Small intestine (tissue), 7 donors: ENCODE measurements around the gene AP2B1. TPM values are rescaled to one million over a fixed set of nuclear protein-coding genes. Genes with fewer than 3 reads are reported as not detected.
"Not testable (repeated sequence)": the region's sequence is repeated elsewhere in the genome, so short reads cannot be mapped to it uniquely, and the experiment has no call there.

Experiments used
- DNase-seq, 2 donors: peaks; one replicate each; pipeline versions ENCODE4 v3.0.0 to v3.0.0-alpha.2; 2013
- FAIRE-seq: peaks from 2 replicates; lab custom pipeline; 2012; peaks lifted over from hg19 to GRCh38; lab: Jason Lieb, UNC
- H3K27ac ChIP-seq, 3 donors: one replicate each; pipeline ENCODE4 v1.5.1; 2013; ENCODE audit warnings: low read length in 2 of 3, mild to moderate bottlenecking in 2 of 3, control low read depth in 1 of 3, inconsistent platforms in 1 of 3, low read depth in 1 of 3, moderate library complexity in 1 of 3
- H3K27me3 ChIP-seq, 3 donors: one replicate each; pipeline ENCODE4 v1.6.1; 2013; ENCODE audit warnings: low read length in 3 of 3, inconsistent platforms in 1 of 3; ENCODE audit not compliant: control insufficient read depth in 3 of 3, insufficient read depth in 3 of 3
- H3K36me3 ChIP-seq, 3 donors: one replicate each; pipeline ENCODE4 v1.6.1; 2013; ENCODE audit warnings: low read length in 3 of 3, inconsistent platforms in 1 of 3, low read depth in 1 of 3, mild to moderate bottlenecking in 1 of 3, moderate library complexity in 1 of 3; ENCODE audit not compliant: control insufficient read depth in 3 of 3, insufficient read depth in 2 of 3
- H3K4me1 ChIP-seq, 3 donors: one replicate each; pipeline ENCODE4 v1.6.1; 2013; ENCODE audit warnings: low read length in 2 of 3, inconsistent platforms in 1 of 3, low read depth in 1 of 3, mild to moderate bottlenecking in 1 of 3, moderate library complexity in 1 of 3; ENCODE audit not compliant: control insufficient read depth in 3 of 3, insufficient read depth in 2 of 3
- H3K4me3 ChIP-seq, 3 donors: one replicate each; pipeline ENCODE4 v1.5.1; 2013; ENCODE audit warnings: low read length in 3 of 3, control low read depth in 1 of 3, inconsistent platforms in 1 of 3, low read depth in 1 of 3, mild to moderate bottlenecking in 1 of 3, moderate library complexity in 1 of 3
- H3K9me3 ChIP-seq, 2 donors: one replicate each; pipeline ENCODE4 v1.6.1; 2013; ENCODE audit warnings: low read depth in 1 of 2, low read length in 1 of 2; ENCODE audit not compliant: control insufficient read depth in 2 of 2, insufficient read depth in 1 of 2
- WGBS, 3 donors: extraction: QIAGEN DNeasy Blood & Tissue Kit; methylation state at CpG; one replicate each; pipeline ENCODE4 v1.1.7; 2013; 5-methylcytosine and 5-hydroxymethylcytosine counted together
- polyA plus RNA-seq, 4 donors: library from polyadenylated mRNA; stranded (reverse) in 3 of 4; unstranded in 1 of 4; fragments of 200-250 nt in 3 of 4; fragments of 120-200 nt in 1 of 4; gene quantifications; one replicate each; pipeline versions ENCODE4 v1.2.1 to v1.2.3, GENCODE V29; 2013
- donor health status: healthy with polysubstance abuse.
- donor health status: control.
- donor health status: control.
- donor health status: Bipolar disorder and iron deficiency.
- donor health status: healthy.

Gene AP2B1
- polyA plus RNA-seq, 4 donors = 28.9 to 82.2 (median 45.4) TPM

GRCh38 chr17:35559495-35560210 lies 27.5 kb upstream of the AP2B1 start:
- Histone ChIP-seq H3K36me3 (no peaks in the 10 kb centered on the region), H3K9me3 (no peaks in the 10 kb centered on the region), H3K4me1 (no peaks in the 10 kb centered on the region), H3K4me3 (no peak overlapping the region), H3K27me3 (peaks cover 0 to 3% (median 0%) of the 10 kb centered on the region in 3 donors), H3K27ac (no peak overlapping the region)
- FAIRE-seq (no peak), DNase-seq (no peak)
- WGBS, 3 donors = 70 to 84% (median 71%) methylated on average over 2 of the region's 2 CpGs

DNA sequence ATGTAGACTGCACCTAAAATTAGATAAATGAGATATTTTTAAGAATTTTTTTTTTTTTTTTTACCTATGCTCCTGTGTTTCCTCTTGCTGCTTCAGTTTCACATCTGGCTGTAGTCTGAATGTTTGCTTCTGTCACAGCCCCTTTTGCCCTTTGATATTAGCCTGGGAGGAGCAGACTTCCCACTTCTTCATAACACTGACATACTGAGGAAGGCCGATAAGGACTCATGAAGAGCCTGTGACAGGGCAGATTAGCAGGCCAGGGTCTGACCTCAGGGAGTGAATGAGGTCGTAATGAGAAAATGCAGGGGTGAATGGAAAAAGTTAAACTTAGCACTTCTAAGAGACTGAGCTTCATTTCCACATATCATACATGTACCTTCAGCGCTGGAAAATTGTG lies 26.4 kb upstream of the AP2B1 start, which contains the start of gene SLFN14:
Gene SLFN14, minus strand, starts transcription at position 117 of the 400 bp plus-strand sequence. CDS start 2,757 bp downstream, outside the sequence.
- Histone ChIP-seq H3K36me3 (no peaks in the 10 kb centered on the region), H3K27me3 (peaks cover 0 to 3% (median 0%) of the 10 kb centered on the region in 3 donors), H3K9me3 (no peaks in the 10 kb centered on the region), H3K27ac (no peak within 1 kb of the TSS), H3K4me3 (no peak within 1 kb of the TSS), H3K4me1 (no peaks in the 10 kb centered on the region)
- no peak for FAIRE-seq
- peak; percentile 57 to 70 for DNase-seq
- WGBS, 3 donors = 22 to 36% (median 35%) methylated on average over 3 of the region's 3 CpGs

DNA sequence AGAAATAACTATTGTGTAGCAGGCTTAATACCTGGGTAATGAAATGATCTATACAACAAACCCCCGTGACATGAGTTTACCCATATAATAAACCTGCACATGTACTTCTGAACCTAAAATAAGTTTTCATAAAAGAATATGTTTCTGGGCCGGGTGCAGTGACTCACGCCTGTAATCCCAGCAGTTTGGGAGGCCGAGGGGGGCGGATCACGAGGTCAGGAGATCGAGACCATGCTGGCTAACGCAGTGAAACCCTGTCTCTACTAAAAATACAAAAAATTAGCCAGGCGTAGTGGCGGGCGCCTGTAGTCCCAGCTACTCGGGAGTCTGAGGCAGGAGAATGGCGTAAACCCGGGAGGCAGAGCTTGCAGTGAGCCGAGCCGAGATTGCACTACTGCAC lies 23.9 kb upstream of the AP2B1 start:
- not testable (repeated sequence) for FAIRE-seq, DNase-seq, H3K4me1 ChIP-seq, H3K4me3 ChIP-seq, H3K27ac ChIP-seq, H3K36me3 ChIP-seq, H3K9me3 ChIP-seq, H3K27me3 ChIP-seq
- 79 to 91% (median 88%) methylated on average over 12 to 16 of the region's 16 CpGs for WGBS, 3 donors

- Histone ChIP-seq H3K9me3 (no peaks in the 10 kb centered on the region), H3K27ac (no peak overlapping the region), H3K36me3 (no peaks in the 10 kb centered on the region), H3K27me3 (no peaks in the 10 kb centered on the region), H3K4me1 (peaks cover 0 to 11% (median 5%) of the 10 kb centered on the region in 3 donors), H3K4me3 (peak overlapping the region in 2 of 3 donors; percentile 64 to 71)
- no peak for FAIRE-seq
- no peak for DNase-seq
- 68 to 72% (median 72%) methylated on average over 11 of the region's 11 CpGs for WGBS, 3 donors
Observed at GRCh38 chr17:35566968-35567367, 20.2 kb upstream of the AP2B1 start.

DNA sequence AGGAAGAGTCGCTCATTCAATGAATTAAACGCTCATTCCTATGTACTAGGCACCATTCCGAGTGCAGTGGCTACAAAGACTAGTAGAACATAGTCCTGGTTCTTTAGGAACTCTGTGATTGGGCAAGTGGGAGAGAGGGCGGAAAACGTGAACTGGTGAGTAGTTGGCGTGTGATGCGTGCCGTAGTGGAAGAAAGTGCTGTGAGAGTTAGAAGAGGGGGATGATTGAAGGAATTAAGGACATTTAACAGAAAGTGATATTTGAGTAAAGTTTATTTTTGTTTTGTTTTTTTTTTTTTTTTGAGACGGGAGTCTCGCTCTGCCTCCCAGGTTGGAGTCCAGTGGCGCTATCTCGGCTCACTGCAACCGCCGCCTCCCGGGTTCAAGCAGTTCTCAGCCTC lies 18.6 kb upstream of the AP2B1 start:
- peak overlapping the region; percentile 64 to 71 (median 67) for H3K4me3 ChIP-seq
- no peaks in the 10 kb centered on the region for H3K27me3 ChIP-seq
- no peaks in the 10 kb centered on the region for H3K9me3 ChIP-seq
- peak; percentile 70 to 71 for DNase-seq
- peaks cover 0 to 11% (median 5%) of the 10 kb centered on the region in 3 donors for H3K4me1 ChIP-seq
- no peak for FAIRE-seq
- H3K36me3 ChIP-seq = peaks cover 0 to 4% (median 0%) of the 10 kb centered on the region in 3 donors
- 6 to 20% (median 11%) methylated on average over 15 of the region's 15 CpGs for WGBS, 3 donors
- H3K27ac ChIP-seq = peak overlapping the region; percentile 79 to 94 (median 84)

DNA sequence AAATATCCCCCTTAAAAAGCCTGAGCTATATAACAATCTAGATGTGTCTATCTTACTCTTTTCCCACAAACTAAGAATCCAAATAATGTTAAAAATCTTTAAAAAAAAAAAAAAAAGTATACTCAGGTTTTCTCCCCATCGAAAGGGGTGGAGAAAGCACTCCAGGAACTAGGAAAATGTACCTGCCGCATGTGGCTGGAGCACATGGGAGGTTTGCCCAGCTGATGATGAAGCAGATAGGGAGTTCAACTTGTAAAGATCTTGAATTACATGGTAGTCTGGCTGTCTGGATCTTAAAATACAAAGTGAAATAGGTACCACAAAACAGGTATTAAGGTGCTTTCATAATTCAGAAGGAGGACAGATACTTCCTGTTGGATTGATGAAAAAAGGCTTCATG lies 17.7 kb upstream of the AP2B1 start:
- Histone ChIP-seq H3K27ac (no peak overlapping the region), H3K4me1 (peaks cover 0 to 11% (median 5%) of the 10 kb centered on the region in 3 donors), H3K4me3 (peak overlapping the region in 1 of 3 donors; percentile 64), H3K36me3 (peaks cover 0 to 8% (median 0%) of the 10 kb centered on the region in 3 donors), H3K27me3 (no peaks in the 10 kb centered on the region), H3K9me3 (no peaks in the 10 kb centered on the region)
- WGBS, 3 donors = 22 to 62% (median 48%) methylated on average over 2 of the region's 2 CpGs
- no peak for DNase-seq
- FAIRE-seq = no peak

DNA sequence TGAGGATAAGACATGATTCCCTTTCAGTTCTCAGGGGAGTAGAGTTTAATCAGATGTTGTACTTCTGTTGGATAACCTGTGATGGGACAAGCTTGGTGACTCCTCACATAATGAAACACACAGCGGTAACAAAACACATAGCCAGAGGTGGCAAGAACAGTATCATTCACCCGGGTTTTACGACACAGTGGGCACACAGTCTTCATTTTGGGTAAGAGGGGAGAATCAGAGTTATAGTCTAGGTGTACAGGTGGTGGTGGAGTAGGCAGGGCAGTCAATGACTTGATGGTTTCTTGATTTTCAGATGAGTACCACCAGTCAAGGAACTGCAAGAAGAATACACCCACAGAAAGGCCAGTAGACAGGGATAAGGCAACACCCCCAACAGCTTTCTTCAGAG lies 11.4 kb upstream of the AP2B1 start:
- H3K27ac ChIP-seq = no peak overlapping the region
- peaks cover 0 to 3% (median 3%) of the 10 kb centered on the region in 3 donors for H3K4me1 ChIP-seq
- no peak overlapping the region for H3K4me3 ChIP-seq
- H3K27me3 ChIP-seq = no peaks in the 10 kb centered on the region
- 81 to 92% (median 84%) methylated on average over 3 of the region's 3 CpGs for WGBS, 3 donors
- no peak for FAIRE-seq
- peaks cover 0 to 8% (median 0%) of the 10 kb centered on the region in 3 donors for H3K36me3 ChIP-seq
- H3K9me3 ChIP-seq = no peaks in the 10 kb centered on the region
- DNase-seq = no peak

GRCh38 chr17:35577830-35578196 lies 9.3 kb upstream of the AP2B1 start:
- FAIRE-seq (no peak), DNase-seq (peak in 1 of 2 donors; percentile 45)
- peaks cover 0 to 4% (median 0%) of the 10 kb centered on the region in 3 donors for H3K36me3 ChIP-seq
- WGBS, 3 donors = 3 to 4% (median 3%) methylated on average over 8 of the region's 8 CpGs
- H3K27ac ChIP-seq = peak overlapping the region; percentile 84 to 94 (median 88)
- peaks cover 0 to 3% (median 3%) of the 10 kb centered on the region in 3 donors for H3K4me1 ChIP-seq
- no peaks in the 10 kb centered on the region for H3K9me3 ChIP-seq
- H3K4me3 ChIP-seq = peak overlapping the region; percentile 53 to 80 (median 76)
- H3K27me3 ChIP-seq = no peaks in the 10 kb centered on the region
